NCI-H345 treated with DMSO at 0.1 percent for 48 hours (cell line): ENCODE measurements around the gene BTBD9.

Experiments used
- DNase-seq: peaks from one replicate; lab custom pipeline; 2025; ENCODE audit not compliant: unreplicated experiment; lab: John Stamatoyannopoulos, UW

Gene BTBD9

GRCh38 chr6:38214159-38214558 is 425.6 kb downstream of the BTBD9 start:
- no peak for DNase-seq

GRCh38 chr6:38213251-38213658 is 426.5 kb downstream of the BTBD9 start:
- DNase-seq: no peak

- peak; percentile 90 for DNase-seq
Observed at GRCh38 chr6:38212579-38212978, 427.1 kb downstream of the BTBD9 start.

- no peak for DNase-seq
Observed at GRCh38 chr6:38212116-38212515, 427.6 kb downstream of the BTBD9 start.

GRCh38 chr6:38209371-38210260 is 430.1 kb downstream of the BTBD9 start:
- no peak for DNase-seq

DNA sequence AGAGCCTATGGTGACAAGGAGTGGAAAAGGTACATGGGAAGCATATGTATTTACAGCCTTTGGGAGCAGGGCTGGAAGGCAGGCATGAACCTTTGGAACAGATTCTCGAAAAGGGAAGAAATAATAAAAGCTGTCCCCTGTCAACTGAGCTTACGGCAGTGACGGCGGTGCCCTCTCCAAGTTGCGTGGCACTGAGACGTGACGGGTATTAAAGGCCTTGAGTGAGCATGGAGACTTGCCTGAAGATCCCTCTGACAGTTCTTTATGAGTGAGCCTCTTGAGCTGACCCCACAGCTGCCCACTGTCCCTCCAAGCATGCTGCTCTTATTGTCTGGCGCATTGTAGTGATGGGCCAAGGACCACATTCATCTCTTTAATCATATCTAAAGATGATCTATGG is 431.7 kb downstream of the BTBD9 start:
- no peak for DNase-seq

- no peak for DNase-seq
Observed at GRCh38 chr6:38207375-38207774, 432.4 kb downstream of the BTBD9 start.

DNA sequence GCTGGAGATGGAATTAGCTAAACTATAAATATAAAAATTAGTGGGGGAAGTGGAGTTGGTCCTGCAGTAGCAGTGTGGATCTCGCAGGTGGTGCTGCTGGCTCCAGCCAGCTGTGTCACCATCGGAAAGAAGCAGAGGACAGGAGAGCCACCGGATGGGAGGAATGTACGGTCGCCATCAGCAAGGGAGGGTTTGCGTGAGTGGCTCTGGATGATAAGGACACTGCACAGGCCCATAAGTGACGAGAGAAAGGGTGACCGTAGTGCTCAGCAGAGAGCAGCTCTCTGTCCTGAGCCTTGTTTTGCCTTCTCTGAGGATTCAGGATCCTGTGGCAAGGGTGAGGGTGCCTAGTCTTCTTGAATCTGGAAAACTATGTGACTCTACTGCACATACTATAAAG is 441.5 kb downstream of the BTBD9 start:
- DNase-seq: no peak

DNA sequence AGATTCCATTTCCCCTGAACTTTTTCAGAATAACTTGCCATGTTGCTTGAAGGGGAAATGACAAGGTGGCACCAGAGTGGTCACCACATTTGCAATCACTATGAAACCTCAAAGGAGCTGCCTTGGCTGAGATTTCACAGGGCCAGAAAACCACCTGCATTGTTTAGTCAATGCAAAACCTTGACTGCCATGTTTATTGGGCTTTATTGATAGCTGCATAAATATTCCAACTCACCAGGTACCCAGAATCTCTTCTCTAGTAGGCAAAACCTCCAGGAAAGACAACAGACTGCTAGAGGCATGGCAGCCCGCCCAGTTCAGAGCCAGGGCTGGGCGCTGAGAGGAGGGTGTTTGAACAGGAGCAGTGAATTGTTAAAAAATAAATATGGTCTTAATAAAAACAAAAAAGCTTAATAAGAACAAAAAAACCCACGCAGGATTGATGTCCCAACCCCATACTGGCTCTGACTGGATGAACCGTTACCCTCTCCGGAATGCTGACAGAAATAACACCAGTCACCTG is 444.6 kb downstream of the BTBD9 start:
- no peak for DNase-seq

DNA sequence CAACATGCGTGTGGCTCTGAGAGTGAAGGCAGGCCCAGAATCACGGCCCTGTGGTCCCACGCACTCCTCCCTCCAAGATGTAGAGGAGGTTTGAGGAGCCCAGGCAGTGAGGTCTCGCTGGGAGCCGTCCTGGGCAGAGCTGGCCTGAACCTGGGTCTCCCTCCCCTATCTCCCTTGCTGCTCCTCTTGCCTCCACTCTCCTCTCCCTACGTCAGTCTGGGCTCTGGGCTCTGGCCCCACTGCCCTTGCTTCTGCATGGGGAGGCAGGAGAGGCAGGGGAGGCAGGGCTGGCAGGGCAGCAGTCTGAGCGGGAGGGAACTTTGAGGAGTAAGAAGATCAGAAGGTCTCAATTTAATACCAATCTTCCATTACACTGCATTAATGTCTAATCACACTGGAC is 445.1 kb downstream of the BTBD9 start:
- no peak for DNase-seq

DNA sequence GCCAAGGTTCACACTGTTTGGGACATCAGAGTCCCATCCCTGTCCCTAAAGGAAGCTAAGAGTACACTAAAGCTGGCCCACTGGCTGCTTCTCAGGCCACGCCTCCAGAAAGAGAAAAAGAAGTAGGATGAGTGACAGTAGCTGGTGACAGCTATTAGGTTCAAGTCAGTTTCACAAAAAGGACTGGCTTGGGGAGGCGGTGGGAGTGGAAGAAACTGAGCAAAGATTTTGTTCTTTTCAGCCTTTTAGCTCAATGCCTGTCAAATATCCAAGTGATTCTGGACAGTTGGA is 445.5 kb downstream of the BTBD9 start:
- DNase-seq: no peak

- DNase-seq: no peak
Observed at GRCh38 chr6:38193481-38194281, 446.0 kb downstream of the BTBD9 start.

GRCh38 chr6:38193051-38193450 is 446.7 kb downstream of the BTBD9 start:
- no peak for DNase-seq

DNA sequence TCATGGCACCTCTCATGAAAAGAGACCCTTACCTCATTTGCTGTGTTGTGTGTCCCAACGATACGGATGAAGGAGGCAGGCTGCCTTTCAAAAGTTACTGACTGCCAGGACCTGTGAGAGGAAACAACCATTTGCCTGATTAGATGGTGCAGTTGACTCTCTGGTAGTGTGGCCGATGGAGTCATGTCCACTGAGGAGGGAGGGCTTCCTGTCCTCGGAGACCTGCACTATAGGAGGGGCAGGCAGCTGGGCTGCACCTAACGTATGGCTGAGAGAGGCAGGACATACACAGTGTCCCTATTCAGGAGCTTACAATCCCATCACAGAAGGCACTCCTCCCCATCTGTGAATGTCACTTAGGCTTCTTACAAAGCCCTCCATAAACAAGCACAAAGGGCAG is 447.2 kb downstream of the BTBD9 start:
- no peak for DNase-seq

DNA sequence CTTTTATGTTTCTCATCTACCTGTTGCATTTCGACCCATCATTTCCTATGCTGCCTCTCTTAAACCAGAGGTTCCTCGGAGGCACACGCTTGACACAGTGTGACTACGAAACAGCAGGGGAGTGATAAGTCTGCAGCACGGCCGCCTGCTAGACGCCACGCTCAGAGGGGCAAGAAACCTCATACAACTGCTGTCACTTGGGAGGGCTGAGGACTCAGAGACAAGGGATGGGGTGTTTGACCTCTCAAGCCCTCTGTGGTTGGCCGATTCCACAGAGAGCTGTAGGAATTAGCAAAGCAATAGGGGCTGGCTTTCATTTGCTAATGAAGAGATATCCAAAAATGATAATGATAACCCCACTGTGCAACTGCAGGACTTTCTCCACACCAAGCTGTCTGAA is 447.7 kb downstream of the BTBD9 start:
- DNase-seq: no peak

GRCh38 chr6:38191418-38191817 is 448.3 kb downstream of the BTBD9 start:
- DNase-seq: no peak

GRCh38 chr6:38188677-38189335 is 450.9 kb downstream of the BTBD9 start:
- no peak for DNase-seq

- DNase-seq: no peak
Observed at GRCh38 chr6:38187811-38188590, 451.7 kb downstream of the BTBD9 start.

DNA sequence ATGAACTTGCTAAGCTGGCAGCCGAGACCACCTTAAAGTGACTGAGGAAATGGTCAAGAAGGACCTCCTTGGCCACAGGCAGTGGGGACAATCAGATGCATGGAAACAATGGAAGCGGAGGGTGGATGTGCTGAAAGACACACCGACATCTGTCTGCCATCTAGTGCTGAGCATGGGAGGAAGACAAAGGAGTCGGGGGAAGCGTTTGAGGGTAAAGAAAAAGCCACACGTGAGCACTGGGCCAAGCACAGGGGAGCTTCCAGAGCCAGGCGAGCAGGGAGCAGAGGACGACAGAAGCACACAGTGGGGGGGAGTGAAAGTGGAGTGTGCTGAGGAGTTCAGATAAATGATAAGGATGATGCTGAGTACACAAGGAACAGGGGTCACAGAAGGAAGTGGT is 452.4 kb downstream of the BTBD9 start:
- no peak for DNase-seq

DNA sequence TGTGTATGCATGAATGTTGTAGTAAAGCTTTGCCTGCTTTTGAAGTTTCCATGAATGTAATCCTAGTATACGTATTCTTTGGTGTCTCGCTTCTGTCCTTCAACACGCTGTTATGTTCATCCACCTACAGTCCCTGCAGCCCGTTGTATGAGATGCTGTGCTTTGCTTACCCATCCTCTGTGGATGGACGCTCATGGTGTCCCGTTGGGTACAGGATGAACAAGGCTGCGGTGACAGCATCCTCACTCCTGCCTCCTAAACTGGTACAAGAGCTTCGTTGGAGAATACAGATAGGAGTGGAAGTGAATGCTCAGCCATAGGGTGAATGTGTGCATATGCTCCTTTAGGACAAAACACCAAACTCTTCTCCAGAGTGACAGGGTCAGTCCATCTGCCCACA is 454.0 kb downstream of the BTBD9 start:
- no peak for DNase-seq

DNA sequence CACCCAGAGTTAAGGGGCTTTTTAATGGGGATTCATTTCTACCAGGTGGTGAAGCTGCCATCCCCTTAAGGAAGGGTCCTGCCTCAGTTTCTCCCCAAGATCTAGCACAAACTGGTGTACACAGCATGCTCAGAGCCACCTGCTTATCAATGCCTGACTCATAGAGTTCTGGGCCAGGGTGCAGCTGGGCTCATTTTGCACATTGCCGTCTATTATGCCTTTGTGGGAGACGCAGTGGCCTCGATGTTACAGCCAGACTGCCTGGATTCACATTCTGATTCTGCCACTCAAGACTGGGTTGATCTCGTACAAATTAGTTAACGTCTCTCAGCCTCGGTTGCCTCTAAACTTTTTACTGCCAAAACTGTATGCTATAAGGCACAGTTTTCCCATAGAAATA is 454.5 kb downstream of the BTBD9 start:
- no peak for DNase-seq
